Measurements from ENCODE around the gene TOR4A. TPM values are rescaled to one million over a fixed set of nuclear protein-coding genes. Genes with fewer than 3 reads are reported as not detected.

The TOR4A gene
- total RNA-seq, 1 donor from 2014 or later: 48.5 TPM

- DNase-seq (ENCODE audit: low read depth): no peak
- H3K4me3 ChIP-seq (ENCODE audit: low read depth, low read length): no peak overlapping the region
- TF ChIP-seq, protein P1, sequence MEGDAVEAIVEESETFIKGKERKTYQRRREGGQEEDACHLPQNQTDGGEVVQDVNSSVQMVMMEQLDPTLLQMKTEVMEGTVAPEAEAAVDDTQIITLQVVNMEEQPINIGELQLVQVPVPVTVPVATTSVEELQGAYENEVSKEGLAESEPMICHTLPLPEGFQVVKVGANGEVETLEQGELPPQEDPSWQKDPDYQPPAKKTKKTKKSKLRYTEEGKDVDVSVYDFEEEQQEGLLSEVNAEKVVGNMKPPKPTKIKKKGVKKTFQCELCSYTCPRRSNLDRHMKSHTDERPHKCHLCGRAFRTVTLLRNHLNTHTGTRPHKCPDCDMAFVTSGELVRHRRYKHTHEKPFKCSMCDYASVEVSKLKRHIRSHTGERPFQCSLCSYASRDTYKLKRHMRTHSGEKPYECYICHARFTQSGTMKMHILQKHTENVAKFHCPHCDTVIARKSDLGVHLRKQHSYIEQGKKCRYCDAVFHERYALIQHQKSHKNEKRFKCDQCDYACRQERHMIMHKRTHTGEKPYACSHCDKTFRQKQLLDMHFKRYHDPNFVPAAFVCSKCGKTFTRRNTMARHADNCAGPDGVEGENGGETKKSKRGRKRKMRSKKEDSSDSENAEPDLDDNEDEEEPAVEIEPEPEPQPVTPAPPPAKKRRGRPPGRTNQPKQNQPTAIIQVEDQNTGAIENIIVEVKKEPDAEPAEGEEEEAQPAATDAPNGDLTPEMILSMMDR (conservative IDR thresholded peaks at IDR 0.05; ENCODE audit: low read depth, low read length): no peak
Observed at GRCh38 chr9:137265496-137266161, 11.9 kb upstream of the TOR4A start.

GRCh38 chr9:137266162-137266527 lies 11.4 kb upstream of the TOR4A start:
- DNase-seq (ENCODE audit: low read depth): no peak
- TF ChIP-seq, protein P1 (conservative IDR thresholded peaks at IDR 0.05; ENCODE audit: low read depth, low read length): no peak
- no peak overlapping the region for H3K4me3 ChIP-seq (ENCODE audit: low read depth, low read length)

DNA sequence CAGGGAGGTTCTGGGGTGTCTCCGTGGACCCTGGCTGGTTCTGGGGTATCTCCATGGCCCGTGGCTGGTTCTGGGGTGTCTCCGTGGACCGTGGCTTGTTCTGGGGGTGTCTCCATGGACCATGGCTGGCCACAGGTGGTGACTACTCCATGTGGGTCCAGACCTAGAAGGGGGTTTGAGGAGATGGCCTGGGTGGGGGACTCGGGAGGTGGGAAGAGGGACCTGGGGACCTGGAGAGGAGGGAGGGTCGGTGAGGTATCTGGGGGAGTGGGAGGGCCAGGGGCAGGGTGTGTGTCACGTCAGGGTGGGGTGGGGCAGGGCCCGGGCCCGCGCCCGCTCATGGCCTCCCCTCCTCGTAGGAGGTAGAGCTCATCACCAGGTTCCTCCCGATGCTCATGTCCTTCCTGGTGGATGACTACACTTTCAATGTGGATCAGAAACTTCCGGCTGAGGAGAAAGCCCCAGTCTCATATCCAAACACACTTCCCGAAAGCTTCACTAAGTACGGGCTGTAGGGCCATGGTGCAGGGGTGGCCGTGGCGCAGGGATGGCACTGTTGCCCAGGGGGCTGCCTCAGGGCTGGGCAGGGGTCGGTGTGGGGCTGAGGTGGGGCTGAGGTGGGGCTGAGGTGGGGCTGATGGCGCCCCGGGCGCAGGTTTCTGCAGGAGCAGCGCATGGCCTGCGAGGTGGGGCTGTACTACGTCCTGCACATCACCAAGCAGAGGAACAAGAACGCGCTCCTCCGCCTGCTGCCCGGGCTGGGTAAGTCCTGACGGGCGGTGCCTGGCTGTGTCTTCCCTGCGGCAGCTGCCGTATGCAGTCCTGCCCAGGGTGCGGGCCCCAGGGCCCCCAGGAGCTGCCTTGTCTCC lies 10.7 kb upstream of the TOR4A start:
- DNase-seq (ENCODE audit: low read depth): no peak
- TF ChIP-seq, protein P1 (conservative IDR thresholded peaks at IDR 0.05; ENCODE audit: low read depth, low read length): no peak
- no peak overlapping the region for H3K4me3 ChIP-seq (ENCODE audit: low read depth, low read length)

DNA sequence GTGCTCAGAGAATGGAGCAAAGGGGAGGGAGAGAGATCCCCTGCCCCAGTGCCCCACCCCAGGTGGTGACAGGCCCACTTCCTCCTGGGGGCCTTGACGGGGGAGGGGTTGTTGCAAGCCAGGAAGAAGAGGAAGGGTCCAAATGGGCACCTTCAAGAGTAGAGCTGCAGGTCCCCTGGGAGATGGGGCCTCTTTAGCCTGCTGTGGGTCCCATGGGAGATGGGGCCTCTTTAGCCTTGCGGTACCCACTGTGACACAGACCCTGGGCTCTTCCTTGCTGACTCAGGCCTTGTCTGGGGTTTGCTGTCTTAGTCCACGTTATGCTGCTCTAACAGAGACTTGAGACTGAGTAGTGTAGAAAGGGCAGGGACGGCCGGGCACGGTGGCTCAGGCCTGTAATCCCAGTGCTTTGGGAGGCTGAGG lies 9.6 kb upstream of the TOR4A start:
- no peak for DNase-seq (ENCODE audit: low read depth)
- H3K4me3 ChIP-seq (ENCODE audit: low read depth, low read length): no peak overlapping the region
- TF ChIP-seq, protein P1 (conservative IDR thresholded peaks at IDR 0.05; ENCODE audit: low read depth, low read length): no peak

DNA sequence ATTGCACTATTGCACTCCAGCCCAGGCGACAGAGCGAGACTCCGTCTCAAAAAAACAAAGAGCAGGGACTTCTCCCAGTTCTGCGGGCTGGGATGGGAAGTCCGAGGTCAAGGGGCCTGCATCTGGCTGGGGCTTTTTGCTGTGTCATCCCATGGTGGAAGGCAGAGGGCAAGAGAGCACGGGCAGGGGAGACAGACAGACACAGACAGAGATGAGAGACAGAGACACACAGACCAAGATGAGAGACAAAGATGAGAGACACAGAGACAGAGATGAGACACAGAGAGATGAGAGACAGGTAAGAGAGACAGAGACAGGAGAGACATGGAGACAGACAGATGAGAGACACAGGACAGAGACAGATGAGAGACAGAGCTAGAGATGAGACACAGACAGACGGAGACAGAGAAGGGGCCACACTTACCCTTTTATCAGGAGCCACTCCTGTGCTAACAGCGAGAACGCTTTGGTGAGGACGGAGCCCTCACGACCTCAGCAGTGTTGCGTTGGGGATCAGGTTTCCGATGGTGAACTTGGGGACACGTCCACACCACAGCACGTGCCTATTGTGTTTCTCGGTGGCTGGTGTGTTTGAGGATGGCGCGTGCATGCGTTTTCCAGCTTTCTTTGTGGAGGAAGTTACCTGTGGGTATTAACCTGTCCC lies 8.9 kb upstream of the TOR4A start:
- TF ChIP-seq, protein P1 (conservative IDR thresholded peaks at IDR 0.05; ENCODE audit: low read depth, low read length): no peak
- no peak overlapping the region for H3K4me3 ChIP-seq (ENCODE audit: low read depth, low read length)
- DNase-seq (ENCODE audit: low read depth): no peak

- TF ChIP-seq, protein P1 (conservative IDR thresholded peaks at IDR 0.05; ENCODE audit: low read depth, low read length): no peak
- DNase-seq (ENCODE audit: low read depth): no peak
- H3K4me3 ChIP-seq (ENCODE audit: low read depth, low read length): no peak overlapping the region
Observed at GRCh38 chr9:137269231-137269772, 8.2 kb upstream of the TOR4A start.

Measured in epithelial cell of proximal tubule (primary cell).